ENCODE measurements around the gene TEAD4.

TEAD4 gene

GRCh38 chr12:3032161-3032560 is 73.0 kb downstream of the TEAD4 start:
- H3K4me1 ChIP-seq (ENCODE audit: insufficient read depth, low read length): no peaks in the 10 kb centered on the region
- no peaks in the 10 kb centered on the region for H3K79me2 ChIP-seq (ENCODE audit: insufficient read depth, low read length)
- no peaks in the 10 kb centered on the region for H3K36me3 ChIP-seq (ENCODE audit: insufficient read depth, low read length)
- DNase-seq: no peak
- peaks cover 12% of the 10 kb centered on the region for H3K27me3 ChIP-seq (ENCODE audit: insufficient read depth, low read length, poor library complexity)
- H3K27ac ChIP-seq (ENCODE audit: low read length): no peak overlapping the region
- H3K9me3 ChIP-seq (ENCODE audit: insufficient read depth, low read length, severe bottlenecking): no peaks in the 10 kb centered on the region
- no peaks in the 10 kb centered on the region for H4K20me1 ChIP-seq (ENCODE audit: insufficient read depth, low read length)
- ATAC-seq (ENCODE audit: insufficient read depth, low read depth): no peak
- TF ChIP-seq CTCF (IDR thresholded peaks at IDR 0.05; ENCODE audit: borderline replicate concordance, extremely low read depth, low read length, poor library complexity, severe bottlenecking) (no peak), EZH2 (IDR thresholded peaks at IDR 0.05; ENCODE audit: borderline replicate concordance, low read depth, low read length, severe bottlenecking) (no peak)
- no peak overlapping the region for H3K4me2 ChIP-seq (ENCODE audit: insufficient read depth, low read length)
- no peak overlapping the region for H3K4me3 ChIP-seq (ENCODE audit: low read depth in 1 of 2, low read length in 2 of 2)
- H3K9ac ChIP-seq (ENCODE audit: low read depth, low read length): no peak overlapping the region
- no peak overlapping the region for H2AFZ ChIP-seq (ENCODE audit: low read depth, low read length)

- H2AFZ ChIP-seq (ENCODE audit: low read depth, low read length): no peak overlapping the region
- H3K4me2 ChIP-seq (ENCODE audit: insufficient read depth, low read length): no peak overlapping the region
- no peaks in the 10 kb centered on the region for H3K9me3 ChIP-seq (ENCODE audit: insufficient read depth, low read length, severe bottlenecking)
- H3K4me3 ChIP-seq (ENCODE audit: low read depth in 1 of 2, low read length in 2 of 2): no peak overlapping the region
- H4K20me1 ChIP-seq (ENCODE audit: insufficient read depth, low read length): no peaks in the 10 kb centered on the region
- TF ChIP-seq CTCF (IDR thresholded peaks at IDR 0.05; ENCODE audit: borderline replicate concordance, extremely low read depth, low read length, poor library complexity, severe bottlenecking) (no peak), EZH2 (IDR thresholded peaks at IDR 0.05; ENCODE audit: borderline replicate concordance, low read depth, low read length, severe bottlenecking) (no peak)
- no peaks in the 10 kb centered on the region for H3K4me1 ChIP-seq (ENCODE audit: insufficient read depth, low read length)
- no peak overlapping the region for H3K27ac ChIP-seq (ENCODE audit: low read length)
- DNase-seq (no peak), ATAC-seq (ENCODE audit: insufficient read depth, low read depth) (no peak)
- H3K9ac ChIP-seq (ENCODE audit: low read depth, low read length): no peak overlapping the region
- peaks cover 9% of the 10 kb centered on the region for H3K27me3 ChIP-seq (ENCODE audit: insufficient read depth, low read length, poor library complexity)
- H3K79me2 ChIP-seq (ENCODE audit: insufficient read depth, low read length): no peaks in the 10 kb centered on the region
- no peaks in the 10 kb centered on the region for H3K36me3 ChIP-seq (ENCODE audit: insufficient read depth, low read length)
Observed at GRCh38 chr12:3032770-3033538, 73.8 kb downstream of the TEAD4 start.

GRCh38 chr12:3033539-3033867 is 74.3 kb downstream of the TEAD4 start:
- no peaks in the 10 kb centered on the region for H3K36me3 ChIP-seq (ENCODE audit: insufficient read depth, low read length)
- no peak overlapping the region for H3K4me2 ChIP-seq (ENCODE audit: insufficient read depth, low read length)
- H4K20me1 ChIP-seq (ENCODE audit: insufficient read depth, low read length): no peaks in the 10 kb centered on the region
- H2AFZ ChIP-seq (ENCODE audit: low read depth, low read length): no peak overlapping the region
- H3K27me3 ChIP-seq (ENCODE audit: insufficient read depth, low read length, poor library complexity): peaks cover 4% of the 10 kb centered on the region
- DNase-seq (no peak), ATAC-seq (ENCODE audit: insufficient read depth, low read depth) (no peak)
- H3K9me3 ChIP-seq (ENCODE audit: insufficient read depth, low read length, severe bottlenecking): no peaks in the 10 kb centered on the region
- no peak overlapping the region for H3K9ac ChIP-seq (ENCODE audit: low read depth, low read length)
- H3K4me3 ChIP-seq (ENCODE audit: low read depth in 1 of 2, low read length in 2 of 2): no peak overlapping the region
- TF ChIP-seq CTCF (IDR thresholded peaks at IDR 0.05; ENCODE audit: borderline replicate concordance, extremely low read depth, low read length, poor library complexity, severe bottlenecking) (no peak), EZH2 (IDR thresholded peaks at IDR 0.05; ENCODE audit: borderline replicate concordance, low read depth, low read length, severe bottlenecking) (no peak)
- no peak overlapping the region for H3K27ac ChIP-seq (ENCODE audit: low read length)
- no peaks in the 10 kb centered on the region for H3K4me1 ChIP-seq (ENCODE audit: insufficient read depth, low read length)
- H3K79me2 ChIP-seq (ENCODE audit: insufficient read depth, low read length): no peaks in the 10 kb centered on the region
